Neuronal stem cell (in vitro differentiated cells): ENCODE measurements around the gene RTF1.
"Not testable (repeated sequence)": the region's sequence is repeated elsewhere in the genome, so short reads cannot be mapped to it uniquely, and the experiment has no call there.

Experiments used
- DNase-seq: peaks from one replicate; pipeline ENCODE4 v3.0.0-alpha.2; 2013; ENCODE audit warnings: low spot score
- H2AFZ ChIP-seq: one replicate; pipeline ENCODE4 v1.6.1; 2013; ENCODE audit warnings: mild to moderate bottlenecking, low read length, inconsistent platforms
- H2AK5ac ChIP-seq: 2 replicates; pipeline ENCODE4 v1.6.1; 2013; ENCODE audit warnings: low read depth, mild to moderate bottlenecking, inconsistent platforms, low read length, moderate library complexity, mixed read lengths
- H2BK120ac ChIP-seq: 2 replicates; pipeline ENCODE4 v1.6.1; 2013; ENCODE audit warnings: low read depth, mild to moderate bottlenecking, inconsistent platforms, low read length, moderate library complexity, mixed read lengths
- H2BK12ac ChIP-seq: one replicate; pipeline ENCODE4 v1.6.1; 2013; ENCODE audit warnings: low read length, inconsistent platforms
- H2BK15ac ChIP-seq: 2 replicates; pipeline ENCODE4 v1.6.1; 2013; ENCODE audit warnings: mild to moderate bottlenecking, low read length, inconsistent platforms, mixed read lengths
- H2BK5ac ChIP-seq: one replicate; pipeline ENCODE4 v1.6.1; 2013; ENCODE audit warnings: inconsistent platforms, mild to moderate bottlenecking, low read length, moderate library complexity
- H3K14ac ChIP-seq: one replicate; pipeline ENCODE4 v1.6.1; 2013; ENCODE audit warnings: low read length, inconsistent platforms
- H3K18ac ChIP-seq: 2 replicates; pipeline ENCODE4 v1.6.1; 2013; ENCODE audit warnings: low read length, inconsistent platforms
- H3K23ac ChIP-seq: 2 replicates; pipeline ENCODE4 v1.6.1; 2013; ENCODE audit warnings: low read depth, mild to moderate bottlenecking, mixed read lengths, low read length, inconsistent platforms; ENCODE audit not compliant: poor library complexity
- H3K27ac ChIP-seq: replicated peaks from 3 replicates; pipeline ENCODE4 v1.5.1; 2013; ENCODE audit warnings: low read length, inconsistent platforms
- H3K27me3 ChIP-seq, 3 experiments: 2 replicates each; pipeline ENCODE4 v1.6.1; 2013; ENCODE audit warnings: low read length in 3 of 3, mild to moderate bottlenecking in 2 of 3, inconsistent platforms in 1 of 3, low read depth in 1 of 3, mixed read lengths in 1 of 3, moderate library complexity in 1 of 3; ENCODE audit not compliant: control insufficient read depth in 3 of 3, insufficient read depth in 3 of 3
- H3K36me3 ChIP-seq, 2 donors: replicated peaks in 1 of 2; 2 replicates each; pipeline ENCODE4 v1.6.1; 2013; ENCODE audit warnings: low read length in 2 of 2; ENCODE audit not compliant: control insufficient read depth in 2 of 2, insufficient read depth in 2 of 2
- H3K4ac ChIP-seq: 2 replicates; pipeline ENCODE4 v1.6.1; 2013; ENCODE audit warnings: inconsistent platforms, mild to moderate bottlenecking, low read length, moderate library complexity
- H3K4me1 ChIP-seq, 2 donors: 1 replicate in 1 of 2; 2 replicates in 1 of 2; pipeline ENCODE4 v1.6.1; 2013; ENCODE audit warnings: low read length in 2 of 2, low read depth in 1 of 2; ENCODE audit not compliant: control insufficient read depth in 2 of 2, insufficient read depth in 1 of 2
- H3K4me2 ChIP-seq: one replicate; pipeline ENCODE4 v1.6.1; 2013; ENCODE audit warnings: mild to moderate bottlenecking, low read length, inconsistent platforms; ENCODE audit not compliant: insufficient read depth, poor library complexity, severe bottlenecking
- H3K4me3 ChIP-seq, 2 donors: 2 replicates each; pipeline ENCODE4 v1.5.1; 2013; ENCODE audit warnings: low read length in 2 of 2, mild to moderate bottlenecking in 2 of 2, inconsistent platforms in 1 of 2, moderate library complexity in 1 of 2
- H3K79me1 ChIP-seq: one replicate; pipeline ENCODE4 v1.6.1; 2013; ENCODE audit warnings: low read depth, mild to moderate bottlenecking, inconsistent platforms, low read length, moderate library complexity
- H3K9ac ChIP-seq: one replicate; pipeline ENCODE4 v1.6.1; 2013; ENCODE audit warnings: mild to moderate bottlenecking, low read depth, low read length, inconsistent platforms; ENCODE audit not compliant: poor library complexity
- H3K9me3 ChIP-seq, 2 donors: replicated peaks in 1 of 2; 2 replicates each; pipeline versions ENCODE3 to v1.6.1; 2013; ENCODE audit warnings: low read length in 2 of 2, mild to moderate bottlenecking in 2 of 2, inconsistent platforms in 1 of 2, low read depth in 1 of 2, mixed read lengths in 1 of 2, moderate library complexity in 1 of 2; ENCODE audit not compliant: control insufficient read depth in 2 of 2, insufficient read depth in 1 of 2
- H4K8ac ChIP-seq: one replicate; pipeline ENCODE4 v1.6.1; 2013; ENCODE audit warnings: low read depth, mild to moderate bottlenecking, inconsistent platforms, low read length, moderate library complexity
- H4K91ac ChIP-seq: one replicate; pipeline ENCODE4 v1.6.1; 2013; ENCODE audit warnings: low read length, low read depth, mild to moderate bottlenecking, inconsistent platforms; ENCODE audit not compliant: poor library complexity
- WGBS, 2 donors: extraction: QIAGEN DNeasy Blood & Tissue Kit; methylation state at CpG; one replicate each; pipeline ENCODE4 v1.1.7; 2013; ENCODE audit warnings: missing lambda C conversion rate in 2 of 2, mixed read lengths in 1 of 2; ENCODE audit not compliant: insufficient read length in 2 of 2, insufficient replicate concordance in 1 of 2; ENCODE audit errors: extremely low coverage in 2 of 2; 5-methylcytosine and 5-hydroxymethylcytosine counted together

The RTF1 gene

GRCh38 chr15:41424809-41425208 is 7.9 kb downstream of the RTF1 start:
- Histone ChIP-seq H3K9ac (no peak overlapping the region), H3K36me3 (peaks cover 0 to 33% of the 10 kb centered on the region in 2 donors), H3K4me1 (no peaks in the 10 kb centered on the region), H3K27me3 (no peaks in the 10 kb centered on the region), H3K14ac (no peak overlapping the region), H2BK120ac (no peak overlapping the region), H2AFZ (no peak overlapping the region), H2BK15ac (no peak overlapping the region), H3K18ac (no peak overlapping the region), H2AK5ac (no peak overlapping the region), H3K4ac (no peak overlapping the region), H3K27ac (no peak overlapping the region), H3K4me3 (no peak overlapping the region), H3K23ac (no peak overlapping the region), H2BK5ac (no peak overlapping the region), H3K4me2 (no peak overlapping the region), H4K8ac (no peak overlapping the region), H4K91ac (no peak overlapping the region), H3K9me3 (no peaks in the 10 kb centered on the region), H2BK12ac (no peak overlapping the region), H3K79me1 (peaks cover 2% of the 10 kb centered on the region)
- no CpG with 5 or more reads among the region's 14 CpGs for WGBS, 2 donors
- DNase-seq: no peak

- H3K4ac ChIP-seq, H3K23ac ChIP-seq, H4K8ac ChIP-seq, H3K18ac ChIP-seq, H2BK5ac ChIP-seq, H3K27me3 ChIP-seq, H2AK5ac ChIP-seq, H3K4me3 ChIP-seq, H2BK120ac ChIP-seq, H2BK12ac ChIP-seq, H3K9me3 ChIP-seq, H3K9ac ChIP-seq, DNase-seq, H3K79me1 ChIP-seq, H3K14ac ChIP-seq, H2AFZ ChIP-seq, H4K91ac ChIP-seq, H3K4me2 ChIP-seq, H2BK15ac ChIP-seq, H3K27ac ChIP-seq, H3K4me1 ChIP-seq: not testable (repeated sequence)
- peaks cover 0 to 33% of the 10 kb centered on the region in 2 donors for H3K36me3 ChIP-seq
- no CpG with 5 or more reads among the region's 5 CpGs for WGBS, 2 donors
Observed at GRCh38 chr15:41425907-41426306, 9.0 kb downstream of the RTF1 start.

- no peak overlapping the region for H3K4me3 ChIP-seq
- H2BK120ac ChIP-seq: no peak overlapping the region
- no peak overlapping the region for H2AFZ ChIP-seq
- H2AK5ac ChIP-seq: no peak overlapping the region
- H3K9me3 ChIP-seq: no peaks in the 10 kb centered on the region
- WGBS, 2 donors: no CpG with 5 or more reads among the region's 10 CpGs
- H3K36me3 ChIP-seq: peaks cover 0 to 49% of the 10 kb centered on the region in 2 donors
- H4K91ac ChIP-seq: no peak overlapping the region
- H3K4me1 ChIP-seq: no peaks in the 10 kb centered on the region
- H3K27me3 ChIP-seq: no peaks in the 10 kb centered on the region
- H4K8ac ChIP-seq: no peak overlapping the region
- no peak overlapping the region for H3K4ac ChIP-seq
- H3K4me2 ChIP-seq: no peak overlapping the region
- H2BK12ac ChIP-seq: no peak overlapping the region
- H3K18ac ChIP-seq: no peak overlapping the region
- H3K79me1 ChIP-seq: peaks cover 9% of the 10 kb centered on the region
- no peak overlapping the region for H3K27ac ChIP-seq
- H3K14ac ChIP-seq: no peak overlapping the region
- H2BK5ac ChIP-seq: no peak overlapping the region
- H3K9ac ChIP-seq: no peak overlapping the region
- no peak for DNase-seq
- H3K23ac ChIP-seq: no peak overlapping the region
- no peak overlapping the region for H2BK15ac ChIP-seq
Observed at GRCh38 chr15:41429003-41429890, 12.4 kb downstream of the RTF1 start.

GRCh38 chr15:41435037-41435786 is 18.3 kb downstream of the RTF1 start:
- no peak overlapping the region for H2BK15ac ChIP-seq
- H3K23ac ChIP-seq: no peak overlapping the region
- H3K18ac ChIP-seq: no peak overlapping the region
- no peak overlapping the region for H3K4ac ChIP-seq
- H4K8ac ChIP-seq: no peak overlapping the region
- H4K91ac ChIP-seq: no peak overlapping the region
- no peak overlapping the region for H2AFZ ChIP-seq
- no peak overlapping the region for H2BK12ac ChIP-seq
- H3K27ac ChIP-seq: no peak overlapping the region
- H3K14ac ChIP-seq: no peak overlapping the region
- H3K9ac ChIP-seq: no peak overlapping the region
- DNase-seq: no peak
- H3K79me1 ChIP-seq: peaks cover 9% of the 10 kb centered on the region
- H2BK5ac ChIP-seq: no peak overlapping the region
- no peak overlapping the region for H2AK5ac ChIP-seq
- H3K9me3 ChIP-seq: no peaks in the 10 kb centered on the region
- no peak overlapping the region for H3K4me3 ChIP-seq
- H2BK120ac ChIP-seq: no peak overlapping the region
- H3K4me2 ChIP-seq: no peak overlapping the region
- no peaks in the 10 kb centered on the region for H3K4me1 ChIP-seq
- peaks cover 6 to 71% of the 10 kb centered on the region in 2 donors for H3K36me3 ChIP-seq
- H3K27me3 ChIP-seq: no peaks in the 10 kb centered on the region
- WGBS, 2 donors: no CpG with 5 or more reads among the region's 4 CpGs
